ENCODE measurements around the gene SRPK1.

The SRPK1 gene

GRCh38 chr6:35907750-35908149 is 13.1 kb downstream of the SRPK1 start:
- FAIRE-seq (no peak), DNase-seq (ENCODE audit: insufficient read length, low spot score) (no peak)
- no peak for TF ChIP-seq CTCF (IDR thresholded peaks at IDR 0.05; ENCODE audit: insufficient read depth, missing control alignments)

DNA sequence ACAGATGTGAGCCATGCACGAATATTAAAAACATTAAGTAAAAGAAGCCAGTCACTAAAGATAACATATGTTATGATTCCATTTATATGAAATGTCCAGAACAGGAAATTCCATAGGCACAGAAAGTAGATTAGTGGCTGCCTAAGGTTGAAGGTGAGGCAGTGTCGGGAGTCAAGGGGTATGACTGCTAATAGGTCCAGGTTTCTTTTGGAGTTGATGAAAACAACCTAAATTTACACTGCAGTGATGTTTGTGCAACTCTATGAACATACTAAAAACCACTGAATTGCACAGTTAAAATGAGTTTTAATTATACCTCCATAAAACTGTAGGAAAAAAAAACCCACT is 14.4 kb downstream of the SRPK1 start:
- DNase-seq (ENCODE audit: insufficient read length, low spot score) (no peak), FAIRE-seq (no peak)
- TF ChIP-seq CTCF (IDR thresholded peaks at IDR 0.05; ENCODE audit: insufficient read depth, missing control alignments): no peak

- FAIRE-seq (peak; percentile 82), DNase-seq (ENCODE audit: insufficient read length, low spot score) (no peak)
- TF ChIP-seq CTCF (IDR thresholded peaks at IDR 0.05; ENCODE audit: insufficient read depth, missing control alignments): no peak
These were observed 14.9 kb downstream of the SRPK1 start for GRCh38 chr6:35905841-35906498.

- no peak for DNase-seq (ENCODE audit: insufficient read length, low spot score)
- no peak for FAIRE-seq
- TF ChIP-seq CTCF (IDR thresholded peaks at IDR 0.05; ENCODE audit: insufficient read depth, missing control alignments): no peak
These were observed 15.6 kb downstream of the SRPK1 start for GRCh38 chr6:35905141-35905785.

- DNase-seq (ENCODE audit: insufficient read length, low spot score) (no peak), FAIRE-seq (no peak)
- TF ChIP-seq CTCF (IDR thresholded peaks at IDR 0.05; ENCODE audit: insufficient read depth, missing control alignments): no peak
These were observed 17.2 kb downstream of the SRPK1 start for GRCh38 chr6:35903679-35904078.

DNA sequence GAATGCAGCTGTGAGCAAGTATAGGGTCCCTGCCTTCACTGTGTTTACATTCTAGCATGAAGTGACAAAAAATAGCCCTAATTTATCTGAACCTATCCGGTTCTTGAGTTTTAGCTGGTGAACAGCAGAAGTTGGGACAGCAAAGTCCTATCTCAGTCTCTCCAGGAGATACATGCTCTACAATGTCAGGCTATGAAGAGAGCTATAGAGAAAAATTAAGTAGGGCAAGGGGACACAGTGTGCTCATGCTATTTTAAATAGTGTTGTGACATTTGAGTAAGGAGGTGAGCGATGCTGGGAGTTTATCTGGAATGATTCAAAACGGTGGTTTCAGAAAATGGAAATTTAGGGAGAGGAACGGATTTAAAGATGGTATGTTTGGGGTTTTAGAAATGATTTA is 20.4 kb downstream of the SRPK1 start:
- no peak for DNase-seq (ENCODE audit: insufficient read length, low spot score)
- TF ChIP-seq CTCF (IDR thresholded peaks at IDR 0.05; ENCODE audit: insufficient read depth, missing control alignments): no peak
- FAIRE-seq: no peak

DNA sequence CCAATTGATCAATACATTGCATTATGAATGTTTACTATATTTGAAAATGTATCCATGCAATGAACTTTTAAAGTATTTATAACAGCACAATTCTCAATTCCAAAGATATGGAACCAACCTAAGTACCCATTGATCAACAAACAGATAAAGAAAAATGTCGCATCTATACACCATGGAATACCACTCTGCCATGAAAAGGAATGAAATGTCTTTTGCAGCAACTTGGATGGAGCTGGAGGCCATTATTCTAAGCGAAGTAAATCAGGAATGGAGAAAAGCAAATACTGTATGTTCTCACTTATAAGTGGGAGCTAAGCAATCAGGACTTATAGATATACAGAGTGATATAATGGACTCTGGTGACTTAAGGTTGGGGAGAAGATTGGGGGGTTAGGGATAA is 22.9 kb downstream of the SRPK1 start:
- no peak for TF ChIP-seq CTCF (IDR thresholded peaks at IDR 0.05; ENCODE audit: insufficient read depth, missing control alignments)
- FAIRE-seq (no peak), DNase-seq (ENCODE audit: insufficient read length, low spot score) (no peak)

All from D721Med (cell line).